K562 (cell line): ENCODE data around the gene MBD5. TPM values are rescaled to one million over a fixed set of nuclear protein-coding genes. Genes with fewer than 3 reads are reported as not detected.

ENCODE experiments used
- ATF7 ChIP-seq: fragments of 450-650 bp; IDR thresholded peaks from 2 replicates; pipeline ENCODE4 v1.7.1; 2014; ENCODE audit warnings: mild to moderate bottlenecking, moderate library complexity
- CTBP1 ChIP-seq: fragments of 450-650 bp; IDR thresholded peaks from 2 replicates; pipeline ENCODE4 v1.6.1; 2016; ENCODE audit warnings: borderline replicate concordance
- ESRRB ChIP-seq: fragments of 250-450 bp; sonication (Bioruptor Pico); IDR thresholded peaks from 2 replicates; pipeline ENCODE4 v1.5.0; 2020; ENCODE audit warnings: mild to moderate bottlenecking, moderate library complexity, borderline replicate concordance
- ETV1 ChIP-seq: fragments of 450-650 bp; conservative IDR thresholded peaks from 2 replicates; pipeline ENCODE4 v1.6.1; 2016; ENCODE audit warnings: missing genetic modification characterization, control low read depth, low read depth, missing compliant biosample characterization
- FOXA3 ChIP-seq, 2 experiments: fragments of 450-650 bp in 1 of 2; sonication (generic) in 1 of 2; formaldehyde crosslinking; IDR thresholded peaks in 1 of 2; conservative IDR thresholded peaks in 1 of 2; 2 replicates each; pipeline versions ENCODE4 v1.4.0 to v1.8.0; 2020 to 2022; ENCODE audit warnings: mild to moderate bottlenecking in 2 of 2, missing genetic modification reagents in 1 of 2
- HLTF ChIP-seq: fragments of 450-650 bp; IDR thresholded peaks from 2 replicates; pipeline ENCODE4 v1.6.1; 2016
- JUND ChIP-seq, 2 experiments: IDR thresholded peaks; 2 replicates in 1 of 2; 3 replicates in 1 of 2; pipeline ENCODE4 v1.6.1; 2011; ENCODE audit warnings: borderline replicate concordance in 2 of 2, low read depth in 2 of 2, low read length in 2 of 2, improper control_type of control experiment in 1 of 2, missing biosample characterization in 1 of 2, missing genetic modification characterization in 1 of 2, missing genetic modification reagents in 1 of 2
- NEUROD1 ChIP-seq: fragments of 150-350 bp; IDR thresholded peaks from 2 replicates; pipeline ENCODE4 v1.6.1; 2014; ENCODE audit warnings: borderline replicate concordance, low read length, low read depth; ENCODE audit not compliant: partially characterized antibody
- NR2C1 ChIP-seq, 2 experiments: fragments of 450-650 bp; IDR thresholded peaks; 2 replicates each; pipeline ENCODE4 v1.6.1; 2017; ENCODE audit warnings: mild to moderate bottlenecking in 2 of 2, antibody characterized with exemption in 1 of 2, inconsistent platforms in 1 of 2, missing compliant biosample characterization in 1 of 2, missing genetic modification characterization in 1 of 2
- RCOR1 ChIP-seq, 2 experiments: IDR thresholded peaks; 2 replicates each; pipeline ENCODE4 v1.6.1; 2012; ENCODE audit warnings: low read depth in 2 of 2, low read length in 2 of 2, borderline replicate concordance in 1 of 2, improper control_type of control experiment in 1 of 2
- RFX5 ChIP-seq: IDR thresholded peaks from 2 replicates; pipeline ENCODE4 v1.6.1; 2011; ENCODE audit warnings: low read depth, mild to moderate bottlenecking, improper control_type of control experiment, low read length
- RNF2 ChIP-seq: sonication (generic); IDR thresholded peaks from 2 replicates; pipeline ENCODE4 v1.6.1; 2016
- TBP ChIP-seq: optimal IDR thresholded peaks from 2 replicates; pipeline ENCODE3; 2011; ENCODE audit warnings: low read depth, low read length, improper control_type of control experiment
- TCF7 ChIP-seq: sonication (generic); IDR thresholded peaks from 2 replicates; pipeline ENCODE4 v1.6.1; 2016; ENCODE audit warnings: antibody characterized with exemption, borderline replicate concordance
- ZNF589 ChIP-seq: fragments of 200-800 bp; sonication (Bioruptor generic); IDR thresholded peaks from 2 replicates; pipeline ENCODE4 v1.6.1; 2016; ENCODE audit warnings: low read depth, missing genetic modification characterization, missing compliant biosample characterization
- polyA plus RNA-seq, 8 experiments: library from polyadenylated mRNA; depleted of rRNA in 4 of 8; stranded (reverse) in 5 of 8; unstranded in 3 of 8; fragments of >200 nt; fragmentation: Nextera tagmentation in 2 of 8; fragmentation: Illumina TruSeq in 1 of 8; extraction: Ambion mirVana in 2 of 8; extraction: Trizol in 1 of 8; gene quantifications; 2 replicates each; pipeline versions ENCODE4 v1.2.1 to v1.2.3, GENCODE V29; 2011 to 2014; ENCODE audit warnings: inconsistent platforms in 1 of 8, missing spikeins in 1 of 8
- total RNA-seq, 7 experiments: library from RNA; depleted of rRNA in 6 of 7; stranded (reverse); fragments of >200 nt in 6 of 7; fragmentation: Illumina TruSeq in 2 of 7; extraction: Trizol in 2 of 7; gene quantifications; 2 replicates each; pipeline versions ENCODE4 v1.2.1 to v1.2.3, GENCODE V29; 2011 to 2021; ENCODE audit warnings: low replicate concordance in 1 of 7
- TF ChIP-seq, protein P1 (sequence below): fragments of 450-650 bp; IDR thresholded peaks from 2 replicates; pipeline ENCODE4 v1.6.1; 2017; ENCODE audit warnings: antibody characterized with exemption, mild to moderate bottlenecking
- TF ChIP-seq, protein P2 (sequence below): fragments of 250-450 bp; sonication (Bioruptor Pico); IDR thresholded peaks from 2 replicates; pipeline ENCODE4 v1.9.0; 2021; ENCODE audit warnings: mild to moderate bottlenecking, inconsistent platforms
- TF ChIP-seq, protein P3 (sequence below): fragments of 450-650 bp; IDR thresholded peaks from one replicate; pipeline ENCODE4 v1.6.1; 2018; ENCODE audit warnings: mild to moderate bottlenecking, moderate library complexity; ENCODE audit not compliant: partially characterized antibody

Gene MBD5
- total and polyA plus RNA-seq, 9 of the 15 experiments (the other 6 are each of a cell fraction or from before 2014, with no cell fraction given): 3.4 to 14.5 (median 9.0) TPM

DNA sequence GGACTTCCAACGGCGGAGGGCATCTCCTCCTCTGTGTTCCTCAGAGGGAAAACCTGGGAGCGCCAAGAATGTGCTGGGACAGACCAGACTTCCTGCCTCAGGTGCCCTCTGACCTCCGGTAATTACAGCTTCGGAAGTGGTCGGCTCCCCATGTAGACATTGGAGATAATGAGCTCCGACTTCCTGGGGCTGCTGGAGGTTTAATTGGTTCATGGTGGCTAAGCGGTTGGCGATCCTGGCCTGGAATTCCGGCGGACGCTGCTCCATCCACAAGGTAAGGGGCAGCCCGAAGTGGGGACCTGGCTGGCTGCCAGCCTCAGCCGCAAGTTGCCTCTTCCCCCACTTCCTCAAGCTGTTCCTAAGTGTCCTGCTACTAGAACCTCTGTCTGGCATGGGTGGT is 540.5 kb downstream of the MBD5 start (continued):
- TF ChIP-seq ESRRB (CRISPR knock-in tag): no peak
- TF ChIP-seq ATF7: no peak
- TF ChIP-seq, protein P1, sequence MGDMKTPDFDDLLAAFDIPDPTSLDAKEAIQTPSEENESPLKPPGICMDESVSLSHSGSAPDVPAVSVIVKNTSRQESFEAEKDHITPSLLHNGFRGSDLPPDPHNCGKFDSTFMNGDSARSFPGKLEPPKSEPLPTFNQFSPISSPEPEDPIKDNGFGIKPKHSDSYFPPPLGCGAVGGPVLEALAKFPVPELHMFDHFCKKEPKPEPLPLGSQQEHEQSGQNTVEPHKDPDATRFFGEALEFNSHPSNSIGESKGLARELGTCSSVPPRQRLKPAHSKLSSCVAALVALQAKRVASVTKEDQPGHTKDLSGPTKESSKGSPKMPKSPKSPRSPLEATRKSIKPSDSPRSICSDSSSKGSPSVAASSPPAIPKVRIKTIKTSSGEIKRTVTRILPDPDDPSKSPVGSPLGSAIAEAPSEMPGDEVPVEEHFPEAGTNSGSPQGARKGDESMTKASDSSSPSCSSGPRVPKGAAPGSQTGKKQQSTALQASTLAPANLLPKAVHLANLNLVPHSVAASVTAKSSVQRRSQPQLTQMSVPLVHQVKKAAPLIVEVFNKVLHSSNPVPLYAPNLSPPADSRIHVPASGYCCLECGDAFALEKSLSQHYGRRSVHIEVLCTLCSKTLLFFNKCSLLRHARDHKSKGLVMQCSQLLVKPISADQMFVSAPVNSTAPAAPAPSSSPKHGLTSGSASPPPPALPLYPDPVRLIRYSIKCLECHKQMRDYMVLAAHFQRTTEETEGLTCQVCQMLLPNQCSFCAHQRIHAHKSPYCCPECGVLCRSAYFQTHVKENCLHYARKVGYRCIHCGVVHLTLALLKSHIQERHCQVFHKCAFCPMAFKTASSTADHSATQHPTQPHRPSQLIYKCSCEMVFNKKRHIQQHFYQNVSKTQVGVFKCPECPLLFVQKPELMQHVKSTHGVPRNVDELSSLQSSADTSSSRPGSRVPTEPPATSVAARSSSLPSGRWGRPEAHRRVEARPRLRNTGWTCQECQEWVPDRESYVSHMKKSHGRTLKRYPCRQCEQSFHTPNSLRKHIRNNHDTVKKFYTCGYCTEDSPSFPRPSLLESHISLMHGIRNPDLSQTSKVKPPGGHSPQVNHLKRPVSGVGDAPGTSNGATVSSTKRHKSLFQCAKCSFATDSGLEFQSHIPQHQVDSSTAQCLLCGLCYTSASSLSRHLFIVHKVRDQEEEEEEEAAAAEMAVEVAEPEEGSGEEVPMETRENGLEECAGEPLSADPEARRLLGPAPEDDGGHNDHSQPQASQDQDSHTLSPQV: no peak
- no peak for TF ChIP-seq RFX5
- TF ChIP-seq RNF2: peak; percentile 35; the same call in 1 of the 2 replicates
- TF ChIP-seq CTBP1: peak; percentile 36; the same call in 1 of the 2 replicates
- no peak for TF ChIP-seq TCF7
- peak in 1 of 2 experiments; percentile 60; a peak in 2 of 4 replicates for TF ChIP-seq FOXA3 (CRISPR knock-in tag; conservative IDR thresholded peaks at IDR 0.05 in 1 of 2, IDR thresholded peaks at IDR 0.05 in 1 of 2)
- TF ChIP-seq JUND (IDR thresholded peaks at IDR 0.05; ENCODE audit: borderline replicate concordance, low read depth, low read length): no peak
- no peak for TF ChIP-seq JUND (tag; IDR thresholded peaks at IDR 0.05; ENCODE audit: borderline replicate concordance, low read depth, low read length)
- TF ChIP-seq NEUROD1: no peak
- TF ChIP-seq ETV1 (tag): peak; percentile 91
- peak; percentile 50 for TF ChIP-seq NR2C1 (IDR thresholded peaks at IDR 0.05)
- peak; percentile 89 for TF ChIP-seq NR2C1 (tag; IDR thresholded peaks at IDR 0.05)
- TF ChIP-seq, protein P2, sequence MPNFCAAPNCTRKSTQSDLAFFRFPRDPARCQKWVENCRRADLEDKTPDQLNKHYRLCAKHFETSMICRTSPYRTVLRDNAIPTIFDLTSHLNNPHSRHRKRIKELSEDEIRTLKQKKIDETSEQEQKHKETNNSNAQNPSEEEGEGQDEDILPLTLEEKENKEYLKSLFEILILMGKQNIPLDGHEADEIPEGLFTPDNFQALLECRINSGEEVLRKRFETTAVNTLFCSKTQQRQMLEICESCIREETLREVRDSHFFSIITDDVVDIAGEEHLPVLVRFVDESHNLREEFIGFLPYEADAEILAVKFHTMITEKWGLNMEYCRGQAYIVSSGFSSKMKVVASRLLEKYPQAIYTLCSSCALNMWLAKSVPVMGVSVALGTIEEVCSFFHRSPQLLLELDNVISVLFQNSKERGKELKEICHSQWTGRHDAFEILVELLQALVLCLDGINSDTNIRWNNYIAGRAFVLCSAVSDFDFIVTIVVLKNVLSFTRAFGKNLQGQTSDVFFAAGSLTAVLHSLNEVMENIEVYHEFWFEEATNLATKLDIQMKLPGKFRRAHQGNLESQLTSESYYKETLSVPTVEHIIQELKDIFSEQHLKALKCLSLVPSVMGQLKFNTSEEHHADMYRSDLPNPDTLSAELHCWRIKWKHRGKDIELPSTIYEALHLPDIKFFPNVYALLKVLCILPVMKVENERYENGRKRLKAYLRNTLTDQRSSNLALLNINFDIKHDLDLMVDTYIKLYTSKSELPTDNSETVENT (CRISPR knock-in tag): no peak
- TF ChIP-seq, protein P3, sequence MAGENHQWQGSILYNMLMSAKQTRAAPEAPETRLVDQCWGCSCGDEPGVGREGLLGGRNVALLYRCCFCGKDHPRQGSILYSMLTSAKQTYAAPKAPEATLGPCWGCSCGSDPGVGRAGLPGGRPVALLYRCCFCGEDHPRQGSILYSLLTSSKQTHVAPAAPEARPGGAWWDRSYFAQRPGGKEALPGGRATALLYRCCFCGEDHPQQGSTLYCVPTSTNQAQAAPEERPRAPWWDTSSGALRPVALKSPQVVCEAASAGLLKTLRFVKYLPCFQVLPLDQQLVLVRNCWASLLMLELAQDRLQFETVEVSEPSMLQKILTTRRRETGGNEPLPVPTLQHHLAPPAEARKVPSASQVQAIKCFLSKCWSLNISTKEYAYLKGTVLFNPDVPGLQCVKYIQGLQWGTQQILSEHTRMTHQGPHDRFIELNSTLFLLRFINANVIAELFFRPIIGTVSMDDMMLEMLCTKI: no peak
- no peak for TF ChIP-seq TBP
- peak; percentile 73; the same call in 1 of the 2 replicates for TF ChIP-seq ZNF589 (CRISPR knock-in tag)
- no peak for TF ChIP-seq HLTF
- TF ChIP-seq RCOR1 (IDR thresholded peaks at IDR 0.05; ENCODE audit: borderline replicate concordance in 1 of 2, low read depth in 2 of 2, low read length in 2 of 2): 0 out of 4 replicates have a peak, but pooled peaks of 1 of the 2 experiments have one; percentile 5
